Measurements from ENCODE around the gene XYLT1.

Gene XYLT1

DNA sequence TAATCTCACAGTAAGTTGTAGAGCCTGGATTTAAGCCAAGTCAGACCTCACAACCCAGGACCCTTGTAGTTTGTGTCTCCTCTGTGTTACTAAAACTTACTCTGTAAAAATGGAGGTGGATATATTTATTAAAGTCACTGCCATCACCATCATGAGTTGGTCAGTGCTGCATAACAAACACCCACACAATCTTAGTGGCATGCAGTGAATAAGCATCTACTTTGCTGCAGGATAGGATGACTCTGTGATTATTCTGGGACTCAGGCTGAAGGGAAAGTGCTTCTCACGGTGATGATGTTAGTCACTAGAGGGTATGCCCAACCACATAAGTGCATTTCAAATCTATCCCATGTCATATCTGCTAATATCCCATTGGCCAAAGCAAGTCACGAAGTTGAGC lies 398.7 kb downstream of the XYLT1 start:
- no peak for DNase-seq

DNA sequence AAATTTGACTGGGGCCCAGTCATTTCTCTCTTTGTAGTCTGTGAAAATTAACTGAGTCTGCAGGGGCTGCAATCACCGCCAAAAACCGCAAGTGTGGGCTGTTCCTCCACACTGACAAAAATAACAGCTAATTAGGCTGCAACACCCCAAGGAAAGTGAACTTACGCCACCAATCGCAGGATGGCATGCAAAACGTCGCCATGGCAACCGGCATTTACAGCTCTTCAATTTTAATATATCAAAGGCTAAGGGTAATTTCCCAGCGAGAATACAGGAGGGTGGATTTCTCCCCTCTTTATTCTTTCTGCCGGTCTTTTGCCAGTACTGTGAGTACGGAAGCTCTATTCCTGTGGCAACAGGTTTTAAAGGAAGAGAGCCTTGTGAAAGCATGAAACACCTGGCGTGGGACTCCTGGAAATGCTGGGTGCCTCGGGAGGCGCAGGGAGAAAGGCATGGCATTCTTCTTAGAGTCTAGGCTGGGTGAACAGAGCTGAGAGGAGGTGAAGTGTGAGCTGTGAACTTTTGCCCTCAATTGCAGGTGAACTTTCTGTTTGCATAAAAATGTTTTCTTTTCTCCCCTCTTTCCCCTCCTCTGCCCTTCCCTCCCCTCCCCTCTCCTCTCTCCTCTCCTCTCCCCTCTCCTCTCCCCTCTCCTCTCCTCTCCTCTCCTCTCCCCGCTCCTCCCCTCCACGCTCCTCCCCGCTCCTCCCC lies 399.7 kb downstream of the XYLT1 start:
- DNase-seq: peak; percentile 84

DNA sequence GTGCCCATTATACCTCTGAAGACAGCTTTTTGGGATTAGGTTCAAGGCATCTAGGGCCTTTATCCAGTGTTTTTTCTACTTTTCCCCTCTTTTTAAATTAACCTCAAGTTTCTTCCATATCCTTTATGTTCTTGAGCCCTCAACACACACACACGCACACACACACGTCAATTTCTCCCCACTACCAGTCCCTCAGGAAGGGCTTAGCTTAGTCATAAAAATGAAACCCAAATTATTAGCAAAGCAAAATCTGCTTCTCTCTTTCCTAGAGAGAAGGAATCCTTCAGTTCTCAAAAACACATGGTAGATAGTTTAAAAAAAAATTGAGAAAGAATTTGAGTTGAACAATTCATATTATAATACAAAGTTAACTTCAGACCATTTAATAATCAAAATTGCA lies 401.1 kb downstream of the XYLT1 start:
- no peak for DNase-seq

DNA sequence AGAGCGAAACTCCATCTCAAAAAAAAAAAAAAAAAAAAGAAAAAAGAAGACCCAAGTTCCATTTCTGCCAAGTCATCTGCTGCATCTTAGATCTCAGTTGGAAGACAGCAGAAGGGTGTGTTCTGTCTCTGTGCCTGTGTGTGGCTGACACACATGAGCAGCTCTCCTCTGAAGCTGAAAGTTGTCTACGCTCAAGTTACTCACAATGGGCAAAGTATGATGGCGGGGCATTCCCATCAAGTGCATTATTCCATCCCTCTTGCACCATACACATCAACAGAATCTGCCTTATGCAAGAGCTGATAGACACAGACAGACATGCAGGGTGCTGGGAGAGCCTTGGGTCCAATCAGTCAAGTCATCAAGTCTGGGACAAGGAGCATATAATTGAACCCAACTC lies 402.2 kb downstream of the XYLT1 start:
- no peak for DNase-seq

DNA sequence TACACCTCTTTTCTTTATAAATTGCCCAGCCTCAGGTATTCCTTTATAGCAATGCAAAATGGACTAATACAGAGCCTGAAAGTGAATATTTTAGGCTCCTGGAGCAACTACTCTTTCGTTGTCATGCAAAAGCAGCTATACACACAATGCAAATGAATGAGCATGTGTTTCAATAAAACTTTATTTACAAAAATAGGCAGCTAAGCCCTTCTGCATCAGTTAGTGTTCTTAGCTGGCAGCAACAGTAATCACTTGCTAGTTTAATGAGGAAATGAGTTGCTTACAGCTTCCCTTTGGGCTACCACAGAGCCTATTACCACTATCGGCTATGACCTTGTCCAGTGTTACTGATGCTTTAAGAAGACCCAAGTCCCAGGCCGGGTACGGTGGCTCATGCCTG lies 402.9 kb downstream of the XYLT1 start:
- no peak for DNase-seq

DNA sequence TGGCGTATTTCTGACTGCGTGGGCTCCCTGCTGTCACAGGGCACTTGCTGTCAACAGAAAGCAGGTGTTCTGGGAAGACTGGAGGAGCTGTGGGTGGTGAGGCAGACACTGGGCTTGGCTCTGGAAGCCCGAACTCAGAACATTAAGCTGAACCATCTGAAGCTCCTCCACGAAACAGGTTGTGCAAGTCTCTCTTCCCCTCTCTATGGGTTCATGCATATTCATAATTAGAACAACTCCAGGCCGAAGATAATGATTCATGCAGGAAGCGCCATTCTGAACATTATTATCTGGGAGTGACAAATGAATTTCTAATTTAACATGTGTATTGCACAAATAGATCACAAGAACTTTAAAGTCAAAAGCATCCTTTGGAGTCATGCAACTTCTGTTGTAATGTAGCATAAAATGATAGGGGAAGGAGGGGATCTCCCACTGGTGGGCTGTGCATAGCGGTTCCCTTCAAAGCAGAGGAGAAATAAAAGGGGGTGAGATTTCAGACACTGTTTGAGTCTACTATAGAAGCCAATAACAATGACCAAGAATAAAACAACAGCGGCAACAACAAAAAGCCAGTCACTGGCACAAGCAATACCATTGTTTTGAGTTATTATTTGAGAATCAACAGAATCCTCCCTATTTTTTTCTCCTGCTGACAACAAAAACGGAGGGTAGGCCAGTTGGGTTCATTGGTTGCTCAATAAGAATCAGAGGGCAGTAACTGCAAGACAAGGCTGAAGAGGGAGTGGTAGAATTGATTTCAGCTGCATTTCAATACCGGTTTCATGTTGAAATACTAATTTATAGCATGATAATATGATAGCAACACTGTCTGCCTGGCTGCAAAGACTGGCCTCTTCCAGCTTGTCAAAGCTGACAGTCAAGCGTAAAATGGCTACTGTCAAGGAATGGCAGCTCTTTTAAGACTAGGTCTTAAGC lies 407.3 kb downstream of the XYLT1 start:
- DNase-seq: no peak

DNA sequence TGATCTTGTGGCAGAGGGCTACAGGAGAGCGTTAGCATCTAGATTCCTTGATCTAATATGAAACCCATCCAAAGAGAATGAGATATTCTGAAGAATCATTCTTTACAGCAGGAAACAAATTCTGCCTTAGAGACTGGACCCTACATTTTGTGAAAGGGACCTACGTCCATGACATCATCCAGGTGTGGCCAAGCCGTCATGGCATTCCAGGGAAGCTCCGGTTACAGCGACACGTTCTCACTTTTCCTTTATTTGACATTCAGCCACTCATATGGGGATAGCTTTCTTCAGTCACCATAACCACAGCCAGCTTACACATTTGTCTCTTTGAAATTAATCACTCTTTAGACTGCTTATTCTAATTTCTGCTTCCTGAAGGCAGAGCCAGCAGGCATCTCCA lies 408.1 kb downstream of the XYLT1 start:
- no peak for DNase-seq

DNA sequence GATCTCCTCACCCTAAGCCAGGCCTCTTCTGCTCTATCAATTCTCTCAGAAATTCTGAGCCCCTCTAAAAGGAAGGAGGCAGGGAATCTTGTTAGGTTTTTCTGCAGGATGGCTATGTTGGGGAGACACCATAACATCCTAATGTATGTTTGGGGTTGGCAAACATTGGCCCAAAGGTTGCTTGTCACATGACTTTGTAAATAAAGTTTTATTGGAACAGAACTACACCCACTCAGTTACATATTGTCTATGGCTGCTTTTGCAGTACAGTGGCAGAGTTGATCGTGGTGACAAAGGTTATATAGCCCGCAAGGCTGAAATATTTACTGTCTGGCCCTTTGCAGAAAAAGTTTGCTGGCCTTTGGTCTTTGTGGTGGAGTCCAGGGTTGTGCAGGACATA lies 409.4 kb downstream of the XYLT1 start:
- no peak for DNase-seq

DNA sequence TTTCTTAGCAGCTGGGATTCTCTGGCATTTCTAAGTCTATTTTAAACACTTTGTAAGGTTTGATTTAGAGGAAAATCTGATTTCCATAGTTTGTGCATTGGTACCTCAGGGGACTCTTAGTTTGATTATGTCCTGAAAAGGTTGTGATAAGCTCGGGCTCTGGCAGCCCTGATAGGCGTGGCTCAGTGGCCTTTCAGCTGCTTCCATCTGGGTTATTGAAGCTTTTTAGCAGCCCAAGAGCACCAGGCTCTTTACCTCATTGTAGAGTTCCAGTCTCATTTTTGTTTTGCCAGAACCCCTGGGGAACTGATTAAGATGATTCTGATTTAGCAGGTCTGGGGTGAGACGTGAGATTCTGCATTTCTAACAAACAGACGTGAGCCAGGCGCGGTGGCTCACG lies 412.3 kb downstream of the XYLT1 start:
- DNase-seq: no peak

DNA sequence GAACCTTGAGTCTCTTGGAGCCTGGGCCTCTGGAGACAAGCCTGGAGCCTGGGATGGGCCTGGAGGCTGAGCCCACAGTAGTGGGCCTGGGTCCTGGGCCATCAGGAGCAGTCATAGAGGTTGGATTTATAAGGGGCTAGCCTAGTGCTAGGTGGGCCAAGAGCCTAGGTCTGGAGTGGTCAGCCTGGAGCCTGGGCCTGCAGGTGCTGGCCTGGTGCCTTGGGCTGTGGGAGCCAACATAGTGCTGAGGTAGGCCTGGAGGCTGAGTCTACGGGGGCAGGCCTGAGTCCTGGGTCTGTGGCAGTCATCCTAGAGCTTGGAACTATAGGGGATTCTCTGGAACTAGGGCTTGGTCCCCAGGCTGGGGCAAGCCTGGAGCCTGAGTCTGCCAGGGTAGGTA lies 414.1 kb downstream of the XYLT1 start:
- DNase-seq: no peak

DNA sequence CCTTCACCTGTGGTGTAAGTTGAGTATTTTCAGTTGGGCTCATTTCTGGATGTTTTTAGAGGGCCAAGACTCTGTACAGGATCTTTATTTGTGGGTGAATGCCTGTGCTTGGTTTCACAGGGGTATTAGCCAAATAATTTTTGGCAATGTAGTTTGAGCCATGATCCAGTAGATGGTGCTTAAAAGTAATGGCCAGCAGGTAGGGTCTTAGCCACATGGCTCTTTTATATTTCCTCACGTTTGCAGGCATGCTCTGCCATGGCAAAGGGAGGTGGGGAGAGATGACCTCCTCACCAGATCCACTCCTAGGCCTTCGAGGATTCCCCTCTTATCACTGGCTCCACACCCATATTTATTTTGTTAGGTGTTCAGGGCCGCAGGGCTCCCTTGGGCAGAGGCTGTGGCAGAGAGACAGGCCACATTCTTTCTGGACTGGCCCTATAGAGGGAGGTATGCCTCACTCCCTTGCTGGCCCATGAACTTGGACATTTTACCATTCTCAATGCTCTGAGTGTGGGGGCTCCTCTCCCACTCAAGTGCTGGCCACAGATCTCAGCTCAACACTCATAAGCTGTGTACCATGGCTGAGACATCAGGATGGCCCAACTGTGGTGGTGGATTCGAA lies 417.1 kb downstream of the XYLT1 start:
- DNase-seq: no peak
